HAP-1 (cell line): ENCODE data around the gene ADAMTS9.
A peak's percentile ranks its signal among the peaks of the same experiment; 100 is the strongest.

ENCODE experiments used
- DNase-seq, 2 experiments: peaks; one replicate each; pipeline ENCODE4 v3.0.0-alpha.2; 2016 to 2020; ENCODE audit warnings: low spot score in 2 of 2
- H3K27me3 ChIP-seq: fragments of 250-450 bp; sonication (Bioruptor Pico); 2 replicates; pipeline ENCODE4 v1.5.1; 2020; ENCODE audit warnings: low read depth, mild to moderate bottlenecking, moderate library complexity
- H3K36me3 ChIP-seq: fragments of 250-450 bp; sonication (Bioruptor Pico); replicated peaks from 2 replicates; pipeline ENCODE4 v1.5.1; 2020; ENCODE audit warnings: mild to moderate bottlenecking
- H3K4me1 ChIP-seq: fragments of 250-450 bp; sonication (Bioruptor Pico); 2 replicates; pipeline ENCODE4 v1.5.1; 2020; ENCODE audit warnings: mild to moderate bottlenecking
- H3K4me3 ChIP-seq: fragments of 250-450 bp; sonication (Bioruptor Pico); 2 replicates; pipeline ENCODE4 v1.5.1; 2020; ENCODE audit warnings: mild to moderate bottlenecking, moderate library complexity
- H3K9me3 ChIP-seq: fragments of 250-450 bp; sonication (Bioruptor Pico); 2 replicates; pipeline ENCODE4 v1.5.1; 2020; ENCODE audit warnings: mild to moderate bottlenecking, moderate library complexity
- in situ Hi-C: fragments of 300-500 bp; cut with MboI; formaldehyde crosslinking; loops from 3 replicates; pipeline ENCODE4 v1.14.3; 2020; ENCODE audit warnings: low sequenced_read_pairs, inconsistent platforms, mixed read lengths

ADAMTS9 gene

DNA sequence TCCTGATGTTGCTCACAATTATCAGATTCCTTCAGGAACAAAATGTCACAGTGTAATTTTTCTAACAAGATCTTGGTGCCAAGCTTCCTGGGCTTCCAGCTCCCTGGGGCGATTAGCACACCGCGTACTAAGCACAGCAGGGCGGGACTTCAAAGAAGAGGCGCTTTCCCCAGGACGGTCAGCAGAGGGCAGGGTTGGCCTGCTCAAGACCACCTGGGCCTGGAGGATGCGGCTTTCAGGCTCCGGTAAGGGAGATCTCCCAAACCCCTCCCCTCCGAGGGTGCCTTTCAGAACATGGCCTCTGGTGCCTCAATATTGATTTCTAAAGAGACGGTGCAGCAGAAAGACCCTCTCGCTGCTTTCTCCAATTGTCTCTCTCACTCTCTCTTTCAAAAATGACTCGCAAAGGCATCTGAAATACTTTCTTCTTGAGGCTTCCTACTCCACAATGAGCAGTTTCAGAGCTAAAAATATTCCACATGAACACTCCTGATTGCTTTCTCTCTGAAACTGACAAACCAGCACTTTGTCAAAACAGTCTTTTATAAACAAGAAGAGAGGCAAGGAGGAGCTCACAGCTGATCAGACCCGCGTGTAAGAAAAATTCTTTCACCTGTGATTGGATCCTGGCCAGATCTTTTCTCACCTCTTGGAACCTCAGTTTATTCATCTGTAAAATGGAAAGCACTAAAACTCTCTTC is 154.0 kb downstream of the ADAMTS9 start:
- in situ Hi-C loops, result loop anchor here (5.0 to 25.0 kb wide), 4 partner anchors 629 to 1204 kb away; no protein-coding TSS in a partner anchor
- Histone ChIP-seq H3K4me1 (no peaks in the 10 kb centered on the region), H3K36me3 (no peaks in the 10 kb centered on the region), H3K27me3 (0 out of 2 replicates have a peak, but pooled peaks cover 2% of the 10 kb centered on the region), H3K9me3 (no peaks in the 10 kb centered on the region), H3K4me3 (no peak overlapping the region)
- peak; percentile 85 to 92 for DNase-seq

DNA sequence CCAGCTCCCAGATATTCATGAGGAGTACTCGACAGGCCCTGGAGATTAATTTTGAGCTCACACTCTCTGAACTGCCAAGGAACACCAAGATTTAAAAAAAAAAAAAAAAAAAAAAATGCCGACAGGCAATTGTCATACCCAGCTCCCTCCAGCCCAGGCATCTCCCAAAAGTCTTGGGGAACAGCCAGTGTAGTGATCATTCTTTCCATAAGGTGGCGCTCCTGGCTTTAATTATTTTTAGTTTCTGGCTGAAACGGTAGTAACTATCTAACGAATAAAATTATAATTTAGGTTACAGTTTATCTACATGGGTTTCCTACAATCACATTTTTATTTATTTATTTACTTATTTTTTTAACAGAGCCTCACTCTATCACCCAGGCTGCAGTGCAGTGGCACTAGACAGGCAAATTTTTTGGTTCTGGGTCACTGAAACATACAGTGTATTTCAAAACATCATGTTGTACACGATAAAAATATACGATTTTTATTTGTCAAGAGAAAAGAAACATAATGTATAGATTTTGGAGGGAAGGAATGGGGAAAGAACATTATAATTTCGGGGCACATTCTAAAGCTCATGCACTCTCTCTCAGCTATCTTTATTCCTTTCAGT is 157.3 kb downstream of the ADAMTS9 start:
- in situ Hi-C loops, result loop anchor here (5.0 to 25.0 kb wide), 4 partner anchors 632 to 1207 kb away; no protein-coding TSS in a partner anchor
- Histone ChIP-seq H3K4me1 (no peaks in the 10 kb centered on the region), H3K27me3 (0 out of 2 replicates have a peak, but pooled peaks cover 2% of the 10 kb centered on the region), H3K9me3 (no peaks in the 10 kb centered on the region), H3K36me3 (no peaks in the 10 kb centered on the region), H3K4me3 (no peak overlapping the region)
- DNase-seq, result peak; percentile 39 to 80

DNA sequence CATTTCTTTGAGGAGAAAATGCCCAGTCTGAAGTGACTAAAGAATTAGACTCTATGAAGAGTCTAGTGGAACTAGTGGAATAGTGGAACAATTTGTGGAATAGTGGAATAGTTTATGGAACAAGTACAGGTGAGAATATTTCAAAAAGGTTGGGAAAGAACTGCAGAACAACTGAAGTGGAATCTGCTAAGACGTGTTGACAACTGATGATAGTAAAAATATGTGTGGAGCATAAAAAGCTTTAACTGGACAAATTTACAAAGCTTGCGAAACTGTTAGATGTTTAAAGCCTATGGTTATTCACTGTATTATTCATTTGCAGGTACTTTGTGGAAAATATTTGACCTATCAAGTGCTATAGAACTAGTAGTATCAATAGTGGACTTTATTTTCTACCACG is 164.5 kb downstream of the ADAMTS9 start:
- Histone ChIP-seq H3K4me3 (no peak overlapping the region), H3K4me1 (no peaks in the 10 kb centered on the region), H3K36me3 (no peaks in the 10 kb centered on the region), H3K9me3 (no peaks in the 10 kb centered on the region), H3K27me3 (no peaks in the 10 kb centered on the region)
- in situ Hi-C loops, result no loop called here
- no peak for DNase-seq

DNA sequence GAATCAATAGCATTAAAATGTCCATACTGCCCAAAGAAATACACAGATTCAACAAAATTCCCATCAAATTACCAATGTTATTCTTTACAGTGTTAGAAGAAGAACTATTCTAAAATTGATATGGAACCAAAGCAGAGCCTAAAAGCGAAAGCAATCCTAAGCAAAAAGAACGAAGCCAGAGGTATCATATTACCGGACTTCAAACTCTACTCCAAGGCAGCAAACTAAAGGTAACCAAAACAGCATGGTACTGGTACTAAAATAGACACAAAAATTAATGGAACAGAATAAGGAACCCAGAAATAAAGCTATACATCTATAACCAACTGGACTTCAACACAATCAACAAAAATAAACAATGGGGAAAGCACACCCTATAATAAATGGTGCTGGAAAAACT is 167.5 kb downstream of the ADAMTS9 start:
- DNase-seq, result no peak
- H3K9me3 ChIP-seq, result no peaks in the 10 kb centered on the region
- in situ Hi-C loops, result no loop called here

DNA sequence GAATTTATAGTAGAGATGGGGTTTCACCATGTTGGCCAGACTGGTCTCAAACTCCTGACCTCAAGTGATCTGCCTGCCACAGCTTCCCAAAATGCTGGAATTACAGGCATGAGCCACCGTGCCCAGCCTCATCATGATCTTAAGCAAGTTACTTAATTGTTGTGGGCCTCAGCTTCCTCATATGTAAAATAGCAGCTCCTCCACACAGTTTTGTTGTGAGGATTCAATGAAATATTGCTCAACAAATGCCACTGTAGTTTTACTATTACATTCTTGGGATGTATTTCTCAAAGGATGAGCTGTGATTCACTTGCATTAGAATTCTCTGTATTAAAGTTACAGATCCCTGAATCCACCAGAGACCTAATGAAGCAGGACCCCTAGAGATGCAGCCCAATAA is 168.8 kb downstream of the ADAMTS9 start:
- H3K36me3 ChIP-seq, result no peaks in the 10 kb centered on the region
- no peaks in the 10 kb centered on the region for H3K9me3 ChIP-seq
- no peak for DNase-seq
- H3K4me1 ChIP-seq, result no peaks in the 10 kb centered on the region
- in situ Hi-C loops, result no loop called here
- H3K27me3 ChIP-seq, result no peaks in the 10 kb centered on the region
- no peak overlapping the region for H3K4me3 ChIP-seq

More for the DNA sequence above, 167.5 kb downstream of the ADAMTS9 start:
- Histone ChIP-seq H3K4me3 (no peak overlapping the region), H3K36me3 (no peaks in the 10 kb centered on the region), H3K4me1 (no peaks in the 10 kb centered on the region), H3K27me3 (no peaks in the 10 kb centered on the region)

DNA sequence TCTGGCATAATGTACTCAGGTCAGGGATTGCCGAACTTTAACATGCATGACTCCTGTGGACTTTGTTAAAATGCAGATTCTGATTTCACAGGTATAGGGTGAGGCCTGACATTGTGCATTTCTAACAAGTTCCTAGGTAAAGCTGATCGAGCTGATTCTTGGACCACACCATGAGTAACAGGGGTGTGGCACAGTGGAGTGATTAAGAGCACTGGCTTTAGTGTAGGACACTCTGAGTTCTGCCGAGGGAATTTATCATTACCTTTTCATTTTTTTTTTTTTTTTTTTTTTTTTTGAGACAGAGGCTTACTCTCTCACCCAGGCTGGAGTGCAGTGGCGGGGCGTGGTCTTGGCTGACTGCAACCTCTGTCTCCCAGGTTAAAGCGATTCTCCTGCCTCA is 169.3 kb downstream of the ADAMTS9 start:
- Histone ChIP-seq H3K27me3 (no peaks in the 10 kb centered on the region), H3K36me3 (no peaks in the 10 kb centered on the region), H3K9me3 (no peaks in the 10 kb centered on the region), H3K4me1 (no peaks in the 10 kb centered on the region), H3K4me3 (no peak overlapping the region)
- in situ Hi-C loops, result no loop called here
- DNase-seq, result no peak

DNA sequence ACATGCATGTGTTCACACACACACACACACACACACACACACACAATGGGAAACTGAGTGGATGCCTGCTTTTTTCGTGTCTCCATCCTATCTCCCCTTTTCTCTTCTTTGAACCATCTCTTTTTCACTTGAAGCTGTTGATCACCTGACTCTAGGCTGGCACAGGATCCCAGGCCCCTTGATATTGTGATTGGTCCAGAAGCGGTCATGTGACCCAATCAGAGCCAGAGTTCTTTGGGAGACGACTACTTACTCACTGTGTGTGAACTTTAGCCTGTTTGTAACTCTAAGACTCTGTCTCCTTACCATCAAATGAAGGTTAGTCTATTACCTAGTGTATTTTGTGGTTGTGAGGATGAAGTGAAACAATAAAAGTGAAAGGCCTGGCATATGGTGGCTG is 172.9 kb downstream of the ADAMTS9 start:
- Histone ChIP-seq H3K27me3 (no peaks in the 10 kb centered on the region), H3K36me3 (no peaks in the 10 kb centered on the region), H3K9me3 (no peaks in the 10 kb centered on the region), H3K4me3 (no peak overlapping the region), H3K4me1 (no peaks in the 10 kb centered on the region)
- in situ Hi-C loops, result no loop called here
- no peak for DNase-seq

DNA sequence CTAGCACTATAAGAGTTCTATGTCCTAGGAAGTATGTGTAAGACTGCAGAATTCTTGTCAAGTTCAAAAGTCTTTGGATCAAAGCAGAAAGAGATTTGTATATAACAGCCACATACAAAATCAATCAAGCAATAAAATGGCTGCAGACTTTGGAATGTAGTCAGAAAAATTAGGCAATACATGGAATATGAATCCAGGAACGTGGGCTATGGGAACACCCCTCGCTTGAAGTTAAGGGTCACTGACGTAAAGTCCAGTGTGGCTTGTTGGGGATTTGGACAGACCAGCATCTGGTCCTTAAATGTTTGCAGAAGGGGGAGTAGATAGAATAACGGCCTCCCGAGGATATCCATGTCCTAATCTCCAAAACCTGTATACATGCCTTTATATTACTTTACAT is 178.6 kb downstream of the ADAMTS9 start:
- Histone ChIP-seq H3K27me3 (no peaks in the 10 kb centered on the region), H3K4me1 (no peaks in the 10 kb centered on the region), H3K4me3 (no peak overlapping the region), H3K9me3 (no peaks in the 10 kb centered on the region), H3K36me3 (no peaks in the 10 kb centered on the region)
- no peak for DNase-seq
- in situ Hi-C loops, result no loop called here

DNA sequence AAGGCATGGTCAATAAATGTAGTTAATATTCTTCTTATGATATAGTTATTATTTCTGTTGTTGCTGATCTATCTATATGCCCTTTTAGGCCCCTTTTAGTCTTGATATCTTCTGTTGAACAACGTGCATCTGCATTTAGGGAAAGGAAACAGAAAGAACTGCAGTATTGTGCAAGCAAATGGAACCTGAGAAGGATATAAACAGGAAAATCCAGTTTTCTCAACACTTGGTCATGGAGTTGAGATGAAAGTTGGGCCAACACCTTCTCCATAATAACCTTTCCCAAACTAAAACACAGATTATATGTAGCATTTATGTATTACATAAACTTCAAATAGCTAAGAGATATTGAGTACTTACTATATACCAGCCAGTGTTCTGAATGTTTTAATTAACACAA is 179.7 kb downstream of the ADAMTS9 start:
- DNase-seq, result no peak
- in situ Hi-C loops, result no loop called here
- H3K9me3 ChIP-seq, result no peaks in the 10 kb centered on the region
- H3K4me1 ChIP-seq, result no peaks in the 10 kb centered on the region
- H3K27me3 ChIP-seq, result no peaks in the 10 kb centered on the region
- no peak overlapping the region for H3K4me3 ChIP-seq
- no peaks in the 10 kb centered on the region for H3K36me3 ChIP-seq

DNA sequence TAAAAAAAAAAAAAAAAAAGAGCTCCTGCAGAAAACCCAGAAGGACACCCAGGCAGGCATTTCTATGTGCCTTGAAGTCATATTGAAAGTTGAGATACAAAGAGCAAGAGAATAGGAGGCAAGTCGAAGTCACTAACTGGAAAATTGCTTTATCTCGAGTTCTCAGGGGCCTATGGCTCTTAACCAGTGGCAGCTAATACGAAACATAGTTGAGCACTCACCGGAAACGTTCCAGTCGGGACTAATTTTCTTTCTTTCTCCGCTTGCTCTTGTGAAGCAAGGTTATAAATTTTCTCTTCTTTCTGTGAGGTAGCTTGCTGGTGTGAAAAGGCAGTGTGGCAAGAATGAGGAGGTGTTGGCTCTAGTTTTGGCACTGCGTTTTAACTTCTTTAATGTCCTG is 181.5 kb downstream of the ADAMTS9 start:
- Histone ChIP-seq H3K9me3 (no peaks in the 10 kb centered on the region), H3K4me3 (no peak overlapping the region), H3K36me3 (no peaks in the 10 kb centered on the region), H3K4me1 (no peaks in the 10 kb centered on the region), H3K27me3 (no peaks in the 10 kb centered on the region)
- no peak for DNase-seq
- in situ Hi-C loops, result no loop called here

DNA sequence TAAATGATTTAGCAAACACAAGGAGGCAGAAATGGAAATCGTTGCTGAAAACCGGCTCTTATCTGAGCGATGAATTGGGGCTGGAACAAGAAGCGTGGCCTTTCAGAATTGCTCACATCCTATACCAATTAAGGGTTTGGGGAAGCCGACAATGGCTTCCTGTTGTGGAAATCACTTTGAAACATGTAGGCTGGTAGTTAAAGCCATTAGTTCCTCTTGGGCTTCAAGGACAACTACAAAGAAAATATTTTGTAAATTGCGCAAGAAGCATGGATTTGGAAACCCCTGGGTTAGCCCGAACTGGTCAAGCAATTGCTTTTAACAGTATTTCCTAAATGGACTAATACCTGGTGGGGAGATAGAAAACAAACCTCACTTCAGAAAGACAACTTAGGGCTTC is 182.4 kb downstream of the ADAMTS9 start:
- DNase-seq, result no peak
- Histone ChIP-seq H3K9me3 (no peaks in the 10 kb centered on the region), H3K27me3 (no peaks in the 10 kb centered on the region), H3K36me3 (no peaks in the 10 kb centered on the region), H3K4me3 (no peak overlapping the region), H3K4me1 (no peaks in the 10 kb centered on the region)
- in situ Hi-C loops, result no loop called here

DNA sequence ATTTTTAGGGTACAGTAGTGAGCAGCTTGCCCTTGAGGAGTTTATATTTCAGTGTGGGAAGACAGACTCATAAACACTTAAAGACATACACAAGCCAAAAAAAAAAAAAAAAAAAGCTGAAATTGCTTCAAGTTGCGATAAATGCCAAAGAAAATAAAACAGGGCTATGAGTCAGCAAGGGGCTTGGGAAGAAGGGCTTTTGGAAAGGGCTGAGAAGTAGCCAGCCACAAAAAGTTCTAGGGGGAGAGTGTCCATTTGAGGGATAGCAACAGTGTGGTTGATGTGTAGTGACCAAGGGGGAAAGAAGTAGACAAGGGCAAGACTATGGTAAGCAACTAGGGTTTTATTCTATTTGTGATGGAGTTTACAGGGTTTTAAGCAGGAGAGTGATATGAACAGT is 185.5 kb downstream of the ADAMTS9 start:
- H3K27me3 ChIP-seq, result no peaks in the 10 kb centered on the region
- no peak overlapping the region for H3K4me3 ChIP-seq
- H3K36me3 ChIP-seq, result no peaks in the 10 kb centered on the region
- no peak for DNase-seq
- in situ Hi-C loops, result no loop called here
- no peaks in the 10 kb centered on the region for H3K4me1 ChIP-seq
- H3K9me3 ChIP-seq, result no peaks in the 10 kb centered on the region

DNA sequence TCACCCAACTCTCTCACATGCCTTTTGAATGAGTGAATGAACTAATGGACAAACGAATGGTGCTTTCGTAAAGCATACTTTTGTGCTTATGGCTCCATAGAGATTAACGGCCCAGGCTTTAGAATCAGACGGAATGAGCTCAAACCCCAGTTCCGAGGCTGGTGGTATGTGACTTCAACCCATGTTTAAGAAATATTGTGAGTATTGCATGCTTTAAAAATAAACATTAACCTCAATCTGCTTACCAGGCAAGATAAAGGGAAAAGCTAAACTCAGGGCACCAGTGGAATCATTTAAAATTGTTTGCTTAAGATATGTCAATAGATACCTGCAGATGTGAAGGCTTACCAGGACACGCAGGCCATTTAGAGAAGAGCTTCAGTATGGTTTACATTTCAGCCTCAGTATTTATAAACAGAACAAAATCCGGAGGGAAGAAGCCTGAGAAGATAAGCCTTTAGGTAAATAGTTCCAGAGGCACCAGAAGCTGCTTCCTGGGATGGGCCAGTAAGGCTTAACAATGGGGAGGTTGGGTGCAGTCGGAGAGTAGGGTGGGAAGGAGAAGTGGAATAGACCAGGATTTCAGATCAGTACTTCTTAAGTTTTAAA is 186.4 kb downstream of the ADAMTS9 start:
- no peak overlapping the region for H3K4me3 ChIP-seq
- H3K9me3 ChIP-seq, result no peaks in the 10 kb centered on the region
- H3K36me3 ChIP-seq, result no peaks in the 10 kb centered on the region
- no peaks in the 10 kb centered on the region for H3K4me1 ChIP-seq
- H3K27me3 ChIP-seq, result no peaks in the 10 kb centered on the region
- in situ Hi-C loops, result no loop called here
- peak in 1 of 2 experiments; percentile 22 for DNase-seq

DNA sequence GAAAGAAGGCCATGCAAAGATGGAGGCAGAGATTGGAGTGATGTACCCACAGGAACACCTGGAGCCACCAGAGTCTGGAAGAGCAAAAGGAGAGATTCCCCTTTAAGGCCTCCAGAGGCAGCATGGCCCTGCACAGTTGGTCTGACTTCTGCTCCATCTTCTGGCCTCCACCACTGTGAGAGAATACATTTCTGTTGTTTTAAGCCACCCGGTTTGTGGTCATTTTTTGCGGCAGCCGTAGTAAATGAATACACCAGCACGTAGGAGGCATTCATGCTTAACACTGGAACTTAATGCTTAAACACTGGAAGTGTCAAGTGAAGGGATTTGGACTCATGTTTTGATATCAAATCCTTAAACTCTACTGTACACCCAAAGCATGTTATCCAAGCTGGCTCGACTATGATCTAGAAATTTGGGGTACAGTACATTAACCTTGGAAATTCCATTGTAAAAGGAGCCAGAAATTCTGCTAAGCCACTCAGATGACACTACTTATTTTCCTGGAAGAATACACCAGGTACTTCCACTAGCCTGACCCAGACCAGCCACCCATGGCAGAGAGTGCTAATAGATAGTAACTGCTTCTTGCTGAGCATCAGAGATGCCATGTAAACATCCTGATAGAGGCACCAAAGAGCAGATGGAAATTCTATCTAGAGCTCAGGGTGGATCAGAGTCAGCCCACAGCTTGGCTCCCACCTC is 190.9 kb downstream of the ADAMTS9 start:
- Histone ChIP-seq H3K9me3 (no peaks in the 10 kb centered on the region), H3K4me3 (no peak overlapping the region), H3K4me1 (no peaks in the 10 kb centered on the region), H3K36me3 (no peaks in the 10 kb centered on the region), H3K27me3 (peaks cover 8% of the 10 kb centered on the region; the same call in 1 of the 2 replicates)
- no peak for DNase-seq
- in situ Hi-C loops, result no loop called here
